NT2/D1 (cell line): Measurements from ENCODE around the gene HTR7.

ENCODE experiments used
- SUZ12 ChIP-seq: IDR thresholded peaks from 2 replicates; pipeline ENCODE4 v1.6.1; 2011; ENCODE audit not compliant: insufficient read length, insufficient read depth; ENCODE audit errors: extremely low read depth
- YY1 ChIP-seq: IDR thresholded peaks from 2 replicates; pipeline ENCODE4 v1.6.1; 2011; ENCODE audit not compliant: insufficient read length, insufficient read depth

DNA sequence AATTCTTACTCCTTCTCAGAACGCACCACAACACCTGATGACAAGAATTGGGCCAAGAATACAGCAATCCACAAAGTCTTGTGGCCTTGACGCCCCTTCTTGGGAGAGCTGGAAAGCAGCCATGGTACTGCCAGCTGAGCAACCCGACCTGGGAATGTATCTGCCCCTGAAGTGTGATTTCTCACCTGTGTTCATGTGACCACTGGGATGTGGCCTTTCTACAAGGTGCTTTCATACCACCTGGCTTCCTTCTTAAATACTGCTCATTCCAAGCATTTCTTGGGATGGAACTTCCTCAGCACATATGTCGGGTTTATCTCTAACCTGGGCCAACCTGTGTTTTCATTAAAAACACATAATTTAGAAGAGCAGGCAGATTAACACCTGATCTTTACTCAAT, 72.1 kb downstream of the HTR7 start:
- no peak for TF ChIP-seq YY1
- TF ChIP-seq SUZ12 = no peak
